Frontal cortex (tissue), 4 donors: ENCODE results near the gene SDK1. TPM values are rescaled to one million over a fixed set of nuclear protein-coding genes. Genes with fewer than 3 reads are reported as not detected.

Experiments used
- DNase-seq, 2 donors: peaks; one replicate each; pipeline ENCODE4 v3.0.0; 2012; ENCODE audit warnings: low spot score in 2 of 2
- FAIRE-seq: peaks from 2 replicates; lab custom pipeline; 2012; peaks lifted over from hg19 to GRCh38; lab: Jason Lieb, UNC
- total RNA-seq: library from RNA; depleted of rRNA; stranded (reverse); fragments of >200 nt; gene quantifications from one replicate; pipeline ENCODE4 v1.2.3, GENCODE V29; 2014
- donor health status: control.
- donor health status: control.
- donor health status: control.

Gene SDK1
- total RNA-seq, 1 donor from 2014 or later: 33.0 TPM

GRCh38 chr7:3280946-3281656 is 20.0 kb upstream of the SDK1 start:
- no peak for FAIRE-seq
- DNase-seq: no peak

GRCh38 chr7:3282457-3282856 is 18.6 kb upstream of the SDK1 start:
- no peak for FAIRE-seq

GRCh38 chr7:3283130-3283704 is 17.8 kb upstream of the SDK1 start:
- DNase-seq (no peak), FAIRE-seq (no peak)

More at GRCh38 chr7:3282457-3282856, 18.6 kb upstream of the SDK1 start:
- DNase-seq: no peak

- FAIRE-seq (no peak), DNase-seq (no peak)
Measured at GRCh38 chr7:3285652-3286051, 15.4 kb upstream of the SDK1 start.

GRCh38 chr7:3289996-3290395 is 11.1 kb upstream of the SDK1 start:
- no peak for DNase-seq
- no peak for FAIRE-seq

- DNase-seq: no peak
- no peak for FAIRE-seq
Measured at GRCh38 chr7:3292694-3293093, 8.4 kb upstream of the SDK1 start.

- FAIRE-seq: no peak
- no peak for DNase-seq
Measured at GRCh38 chr7:3294432-3295100, 6.5 kb upstream of the SDK1 start.

- DNase-seq: no peak
- FAIRE-seq: no peak
Measured at GRCh38 chr7:3297105-3297819, 3.8 kb upstream of the SDK1 start.

- DNase-seq: no peak
- no peak for FAIRE-seq
Measured at GRCh38 chr7:3300221-3300650, 816 bp upstream of the SDK1 start.

- peak in 1 of 2 donors; percentile 22 for DNase-seq
- FAIRE-seq: no peak
Measured at GRCh38 chr7:3301449-3301731, 338 bp downstream of the SDK1 start.

- DNase-seq (peak; percentile 14 to 22), FAIRE-seq (no peak)
Measured at GRCh38 chr7:3301831-3302618, 973 bp downstream of the SDK1 start.

GRCh38 chr7:3302681-3303320 is 1.7 kb downstream of the SDK1 start:
- no peak for FAIRE-seq

GRCh38 chr7:3304131-3304530 is 3.1 kb downstream of the SDK1 start:
- FAIRE-seq (no peak), DNase-seq (no peak)

More at GRCh38 chr7:3302681-3303320, 1.7 kb downstream of the SDK1 start:
- DNase-seq: no peak

GRCh38 chr7:3307435-3307834 is 6.4 kb downstream of the SDK1 start:
- DNase-seq: no peak
- no peak for FAIRE-seq

- FAIRE-seq (no peak), DNase-seq (no peak)
Measured at GRCh38 chr7:3309140-3309539, 8.1 kb downstream of the SDK1 start.

- no peak for FAIRE-seq
- no peak for DNase-seq
Measured at GRCh38 chr7:3309956-3310355, 8.9 kb downstream of the SDK1 start.

GRCh38 chr7:3310884-3311283 is 9.8 kb downstream of the SDK1 start:
- DNase-seq: no peak
- FAIRE-seq: no peak

- DNase-seq: no peak
- FAIRE-seq: no peak
Measured at GRCh38 chr7:3312583-3312982, 11.5 kb downstream of the SDK1 start.

- no peak for FAIRE-seq
- no peak for DNase-seq
Measured at GRCh38 chr7:3318874-3319273, 17.8 kb downstream of the SDK1 start.

- DNase-seq (no peak), FAIRE-seq (no peak)
Measured at GRCh38 chr7:3321206-3321605, 20.2 kb downstream of the SDK1 start.
